Smooth muscle cell (in vitro differentiated cells): ENCODE measurements around the gene AUH. TPM values are rescaled to one million over a fixed set of nuclear protein-coding genes. Genes with fewer than 3 reads are reported as not detected.

ENCODE experiments used
- DNase-seq: peaks from one replicate; lab custom pipeline; 2025; ENCODE audit not compliant: unreplicated experiment; lab: John Stamatoyannopoulos, UW
- H2AFZ ChIP-seq: fragments of 200-600 bp; sonication (generic); 2 replicates; pipeline ENCODE4 v1.6.0; 2016; ENCODE audit warnings: antibody characterized with exemption, low read depth, mild to moderate bottlenecking
- H3F3A ChIP-seq: fragments of 200-600 bp; sonication (generic); 2 replicates; pipeline ENCODE4 v1.6.0; 2017; ENCODE audit warnings: antibody characterized with exemption, low read depth
- H3K27ac ChIP-seq: fragments of 200-600 bp; sonication (generic); 2 replicates; pipeline ENCODE4 v1.5.1; 2016; ENCODE audit warnings: low read depth, mild to moderate bottlenecking
- H3K27me3 ChIP-seq: fragments of 200-600 bp; sonication (generic); 2 replicates; pipeline ENCODE4 v1.6.1; 2016; ENCODE audit warnings: low read depth, mild to moderate bottlenecking
- H3K36me3 ChIP-seq: fragments of 200-600 bp; sonication (generic); 2 replicates; pipeline ENCODE4 v1.5.1; 2016; ENCODE audit warnings: low read depth
- H3K4me1 ChIP-seq: fragments of 200-600 bp; sonication (generic); 2 replicates; pipeline ENCODE4 v1.5.1; 2016; ENCODE audit warnings: low read depth
- H3K4me2 ChIP-seq: fragments of 200-600 bp; sonication (generic); 2 replicates; pipeline ENCODE4 v1.6.0; 2016; ENCODE audit warnings: mild to moderate bottlenecking
- H3K4me3 ChIP-seq: fragments of 200-600 bp; sonication (generic); 2 replicates; pipeline ENCODE4 v1.5.1; 2016; ENCODE audit warnings: mild to moderate bottlenecking
- H3K79me2 ChIP-seq: fragments of 200-600 bp; sonication (generic); 2 replicates; pipeline ENCODE4 v1.6.0; 2016; ENCODE audit warnings: low read depth, mild to moderate bottlenecking
- H3K9ac ChIP-seq: fragments of 200-600 bp; sonication (generic); 2 replicates; pipeline ENCODE4 v1.6.0; 2016; ENCODE audit warnings: low read depth
- H3K9me3 ChIP-seq: fragments of 200-600 bp; sonication (generic); replicated peaks from 2 replicates; pipeline ENCODE4 v1.5.1; 2016; ENCODE audit warnings: low read depth
- H4K20me1 ChIP-seq: fragments of 200-600 bp; sonication (generic); 2 replicates; pipeline ENCODE4 v1.6.0; 2016; ENCODE audit warnings: low read depth
- CTCF ChIP-seq: fragments of 200-600 bp; sonication (generic); IDR thresholded peaks from 2 replicates; pipeline ENCODE4 v1.5.1; 2017; ENCODE audit warnings: borderline replicate concordance, mild to moderate bottlenecking, antibody characterized with exemption; ENCODE audit not compliant: insufficient read depth, poor library complexity, severe bottlenecking
- WGBS: methylation state at CpG from one replicate; pipeline ENCODE4 v1.1.7; 2016; ENCODE audit warnings: low lambda C conversion rate; 5-methylcytosine and 5-hydroxymethylcytosine counted together
- polyA plus RNA-seq: library from polyadenylated mRNA; unstranded; fragments of >200 nt; fragmentation: Nextera tagmentation; extraction: Ambion mirVana; gene quantifications from 2 replicates; pipeline ENCODE4 v1.2.1, GENCODE V29; 2016
- total RNA-seq: library from RNA; depleted of rRNA; stranded (reverse); fragments of >200 nt; gene quantifications from 2 replicates; pipeline ENCODE4 v1.2.3, GENCODE V29; 2014

Gene AUH
- total and polyA plus RNA-seq, 2 experiments from 2014 or later, result 8.7 TPM

GRCh38 chr9:91349115-91349555 lies 12.6 kb downstream of the AUH start:
- H3K4me1 ChIP-seq, result no peaks in the 10 kb centered on the region
- no peaks in the 10 kb centered on the region for H3K9me3 ChIP-seq
- H3K36me3 ChIP-seq, result no peaks in the 10 kb centered on the region
- H3K27me3 ChIP-seq, result no peaks in the 10 kb centered on the region
- no peak overlapping the region for H3K9ac ChIP-seq
- H3F3A ChIP-seq, result no peaks in the 10 kb centered on the region
- no peak overlapping the region for H3K27ac ChIP-seq
- H2AFZ ChIP-seq, result no peak overlapping the region
- DNase-seq, result no peak
- no peak for TF ChIP-seq CTCF
- WGBS, result 93% methylated on average over 3 of the region's 3 CpGs
- peaks cover 24% of the 10 kb centered on the region for H3K79me2 ChIP-seq
- no peak overlapping the region for H3K4me3 ChIP-seq
- H4K20me1 ChIP-seq, result no peaks in the 10 kb centered on the region
- H3K4me2 ChIP-seq, result no peak overlapping the region

GRCh38 chr9:91348191-91348807 lies 13.4 kb downstream of the AUH start:
- H3F3A ChIP-seq, result no peaks in the 10 kb centered on the region
- no peak overlapping the region for H3K4me3 ChIP-seq
- H2AFZ ChIP-seq, result no peak overlapping the region
- H3K4me2 ChIP-seq, result no peak overlapping the region
- no peak overlapping the region for H3K9ac ChIP-seq
- no peak for TF ChIP-seq CTCF
- WGBS, result 92% methylated on average over 6 of the region's 6 CpGs
- no peaks in the 10 kb centered on the region for H3K36me3 ChIP-seq
- peaks cover 26% of the 10 kb centered on the region for H3K79me2 ChIP-seq
- no peaks in the 10 kb centered on the region for H3K9me3 ChIP-seq
- H3K27me3 ChIP-seq, result no peaks in the 10 kb centered on the region
- H3K27ac ChIP-seq, result no peak overlapping the region
- H4K20me1 ChIP-seq, result no peaks in the 10 kb centered on the region
- H3K4me1 ChIP-seq, result no peaks in the 10 kb centered on the region
- DNase-seq, result no peak

GRCh38 chr9:91347377-91347776 lies 14.3 kb downstream of the AUH start:
- Histone ChIP-seq H2AFZ (no peak overlapping the region), H3K36me3 (no peaks in the 10 kb centered on the region), H3K27ac (no peak overlapping the region), H3K4me3 (no peak overlapping the region), H3K27me3 (no peaks in the 10 kb centered on the region), H3K9me3 (no peaks in the 10 kb centered on the region), H3K4me2 (no peak overlapping the region), H3K9ac (no peak overlapping the region), H3K79me2 (peaks cover 26% of the 10 kb centered on the region), H3K4me1 (no peaks in the 10 kb centered on the region), H4K20me1 (no peaks in the 10 kb centered on the region), H3F3A (no peaks in the 10 kb centered on the region)
- no peak for TF ChIP-seq CTCF
- no peak for DNase-seq

GRCh38 chr9:91346644-91347043 lies 15.1 kb downstream of the AUH start:
- no peak for DNase-seq
- Histone ChIP-seq H3K4me1 (no peaks in the 10 kb centered on the region), H3K27ac (no peak overlapping the region), H3K4me3 (no peak overlapping the region), H3K9ac (no peak overlapping the region), H3K9me3 (no peaks in the 10 kb centered on the region), H4K20me1 (no peaks in the 10 kb centered on the region), H3K36me3 (no peaks in the 10 kb centered on the region), H3K4me2 (no peak overlapping the region), H3F3A (no peaks in the 10 kb centered on the region), H3K79me2 (peaks cover 26% of the 10 kb centered on the region), H3K27me3 (no peaks in the 10 kb centered on the region), H2AFZ (no peak overlapping the region)
- WGBS, result 100% methylated on average over 1 of the region's 1 CpG
- no peak for TF ChIP-seq CTCF
